Stimulated activated naive CD8-positive, alpha-beta T cell treated with anti-CD3 and anti-CD28 coated beads, Interleukin-15, amount 100 ng/mL, for 72 hours (primary cell): Measurements from ENCODE around the gene PCDHA1.
"Not testable (repeated sequence)": the region's sequence is repeated elsewhere in the genome, so short reads cannot be mapped to it uniquely, and the experiment has no call there.

Experiments
- ATAC-seq: fragments of 150-1000 bp; cut with Tn5 transposase; 2 replicates; pipeline ENCODE4 v1.10.0; 2021; ENCODE audit warnings: mild to moderate bottlenecking, moderate library complexity
- DNase-seq, 2 donors: peaks; one replicate each; pipeline ENCODE4 v3.0.0; 2021 to 2022
- H3K27ac Mint-ChIP-seq, 2 donors: one replicate each; pipeline ENCODE4 v1.8.0; 2022; ENCODE audit warnings: mild to moderate bottlenecking in 2 of 2, mixed read lengths in 2 of 2, moderate library complexity in 2 of 2
- H3K27me3 Mint-ChIP-seq: one replicate; pipeline ENCODE4 v1.8.0; 2022; ENCODE audit warnings: mixed read lengths
- H3K4me1 Mint-ChIP-seq: one replicate; pipeline ENCODE4 v1.8.0; 2022; ENCODE audit warnings: mild to moderate bottlenecking, mixed read lengths
- H3K4me3 Mint-ChIP-seq, 2 donors: one replicate each; pipeline ENCODE4 v1.8.0; 2022; ENCODE audit warnings: mild to moderate bottlenecking in 2 of 2, mixed read lengths in 2 of 2, moderate library complexity in 1 of 2
- H3K9me3 Mint-ChIP-seq, 2 donors: one replicate each; pipeline ENCODE4 v1.8.0; 2022; ENCODE audit warnings: mixed read lengths in 2 of 2

The PCDHA1 gene

GRCh38 chr5:140800816-140801493 is 15.0 kb downstream of the PCDHA1 start, which contains the start of gene PCDHA3:
TSS of gene PCDHA3 (plus strand) at chr5:140801057.
- no peak within 1 kb of the TSS for H3K4me3 Mint-ChIP-seq
- no peak within 1 kb of the TSS for H3K27ac Mint-ChIP-seq
- DNase-seq = no peak
- H3K9me3 Mint-ChIP-seq = peaks cover 13 to 14% of the 10 kb centered on the region in 2 donors
- no peak for ATAC-seq
- no peaks in the 10 kb centered on the region for H3K4me1 Mint-ChIP-seq
- H3K27me3 Mint-ChIP-seq = peaks cover 9% of the 10 kb centered on the region

- peaks cover 13 to 14% of the 10 kb centered on the region in 2 donors for H3K9me3 Mint-ChIP-seq
- H3K27ac Mint-ChIP-seq = no peak overlapping the region
Observed at GRCh38 chr5:140801494-140801841, 15.5 kb downstream of the PCDHA1 start.

GRCh38 chr5:140802381-140802780 is 16.4 kb downstream of the PCDHA1 start:
- not testable (repeated sequence) for H3K27me3 Mint-ChIP-seq, DNase-seq, H3K4me3 Mint-ChIP-seq, ATAC-seq, H3K27ac Mint-ChIP-seq, H3K4me1 Mint-ChIP-seq
- H3K9me3 Mint-ChIP-seq = peaks cover 13 to 14% of the 10 kb centered on the region in 2 donors

More at GRCh38 chr5:140801494-140801841, 15.5 kb downstream of the PCDHA1 start:
- no peak overlapping the region for H3K4me3 Mint-ChIP-seq
- ATAC-seq (no peak), DNase-seq (no peak)
- H3K27me3 Mint-ChIP-seq = peaks cover 9% of the 10 kb centered on the region
- no peaks in the 10 kb centered on the region for H3K4me1 Mint-ChIP-seq

GRCh38 chr5:140802781-140803271 is 16.9 kb downstream of the PCDHA1 start:
- ATAC-seq (no peak), DNase-seq (no peak)
- Mint-ChIP-seq H3K4me1 (no peaks in the 10 kb centered on the region), H3K27me3 (peaks cover 9% of the 10 kb centered on the region), H3K9me3 (peaks cover 13 to 14% of the 10 kb centered on the region in 2 donors), H3K4me3 (no peak overlapping the region), H3K27ac (no peak overlapping the region)

- peaks cover 9% of the 10 kb centered on the region for H3K27me3 Mint-ChIP-seq
- ATAC-seq = no peak
- H3K4me1 Mint-ChIP-seq = no peaks in the 10 kb centered on the region
- no peak within 1 kb of the TSS for H3K27ac Mint-ChIP-seq
- no peak for DNase-seq
- H3K9me3 Mint-ChIP-seq = peaks cover 9 to 48% of the 10 kb centered on the region in 2 donors
- H3K4me3 Mint-ChIP-seq = no peak within 1 kb of the TSS
Observed at GRCh38 chr5:140806834-140807775, 21.2 kb downstream of the PCDHA1 start, which contains the start of gene PCDHA4. TSS of gene PCDHA4 (plus strand) at chr5:140807068.

GRCh38 chr5:140808241-140808888 is 22.4 kb downstream of the PCDHA1 start:
- not testable (repeated sequence) for ATAC-seq, H3K4me1 Mint-ChIP-seq, DNase-seq, H3K4me3 Mint-ChIP-seq, H3K27me3 Mint-ChIP-seq, H3K27ac Mint-ChIP-seq
- H3K9me3 Mint-ChIP-seq = peaks cover 14 to 48% of the 10 kb centered on the region in 2 donors

DNA sequence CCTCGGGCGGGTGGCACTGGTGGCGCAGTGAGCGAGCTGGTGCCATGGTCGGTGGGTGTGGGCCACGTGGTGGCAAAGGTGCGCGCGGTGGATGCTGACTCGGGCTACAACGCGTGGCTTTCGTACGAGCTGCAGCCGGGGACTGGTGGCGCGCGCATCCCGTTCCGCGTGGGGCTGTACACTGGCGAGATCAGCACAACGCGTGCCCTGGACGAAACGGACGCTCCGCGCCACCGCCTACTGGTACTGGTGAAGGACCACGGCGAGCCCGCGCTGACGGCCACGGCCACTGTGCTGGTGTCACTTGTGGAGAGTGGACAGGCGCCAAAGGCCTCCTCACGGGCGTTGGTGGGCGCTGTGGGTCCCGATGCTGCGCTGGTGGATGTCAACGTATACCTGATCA is 22.9 kb downstream of the PCDHA1 start:
- no peaks in the 10 kb centered on the region for H3K4me1 Mint-ChIP-seq
- H3K27me3 Mint-ChIP-seq = peaks cover 9% of the 10 kb centered on the region
- no peak overlapping the region for H3K4me3 Mint-ChIP-seq
- DNase-seq (no peak), ATAC-seq (no peak)
- no peak overlapping the region for H3K27ac Mint-ChIP-seq
- peaks cover 15 to 45% of the 10 kb centered on the region in 2 donors for H3K9me3 Mint-ChIP-seq

DNA sequence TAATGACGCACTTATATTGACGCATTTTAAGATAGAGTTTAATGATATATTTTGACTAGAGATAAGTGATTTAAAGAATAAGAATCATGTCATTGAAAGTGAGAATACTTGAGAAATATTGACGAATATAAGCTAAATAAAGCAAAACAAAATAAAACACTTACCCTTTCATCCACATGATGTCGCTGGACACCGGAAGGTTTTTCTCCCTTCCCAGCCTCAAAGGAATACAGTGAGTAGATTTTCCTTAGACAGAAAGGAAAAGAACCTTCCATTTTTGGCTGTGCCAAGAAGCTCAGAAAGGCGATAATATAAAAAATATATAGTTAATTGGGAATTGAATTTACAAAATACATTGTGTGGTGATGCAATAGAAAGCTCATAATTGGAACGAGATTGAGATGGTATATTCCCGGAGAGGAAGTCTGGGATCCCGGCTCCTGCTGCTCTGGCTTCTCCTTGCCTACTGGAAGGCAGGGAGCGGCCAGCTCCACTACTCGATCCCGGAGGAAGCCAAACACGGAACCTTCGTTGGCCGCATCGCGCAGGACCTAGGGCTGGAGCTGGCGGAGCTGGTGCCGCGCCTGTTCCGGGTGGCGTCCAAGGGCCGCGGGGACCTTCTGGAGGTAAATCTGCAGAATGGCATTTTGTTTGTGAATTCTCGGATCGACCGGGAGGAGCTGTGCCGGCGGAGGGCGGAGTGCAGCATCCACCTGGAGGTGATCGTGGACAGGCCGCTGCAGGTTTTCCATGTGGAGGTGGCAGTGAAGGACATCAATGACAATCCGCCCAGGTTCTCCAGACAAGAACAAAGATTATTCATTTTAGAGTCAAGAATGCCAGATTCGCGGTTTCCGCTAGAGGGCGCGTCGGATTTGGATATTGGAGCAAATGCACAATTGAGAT is 35.7 kb downstream of the PCDHA1 start, which contains the start of gene PCDHA5:
Gene PCDHA5 (plus strand): TSS at position 239 of the 906 bp plus-strand sequence.
- no peak for ATAC-seq
- no peak for DNase-seq
- no peaks in the 10 kb centered on the region for H3K4me1 Mint-ChIP-seq
- no peak within 1 kb of the TSS for H3K4me3 Mint-ChIP-seq
- H3K9me3 Mint-ChIP-seq = peaks cover 0 to 7% of the 10 kb centered on the region in 2 donors
- peaks cover 6% of the 10 kb centered on the region for H3K27me3 Mint-ChIP-seq
- no peak within 1 kb of the TSS for H3K27ac Mint-ChIP-seq

DNA sequence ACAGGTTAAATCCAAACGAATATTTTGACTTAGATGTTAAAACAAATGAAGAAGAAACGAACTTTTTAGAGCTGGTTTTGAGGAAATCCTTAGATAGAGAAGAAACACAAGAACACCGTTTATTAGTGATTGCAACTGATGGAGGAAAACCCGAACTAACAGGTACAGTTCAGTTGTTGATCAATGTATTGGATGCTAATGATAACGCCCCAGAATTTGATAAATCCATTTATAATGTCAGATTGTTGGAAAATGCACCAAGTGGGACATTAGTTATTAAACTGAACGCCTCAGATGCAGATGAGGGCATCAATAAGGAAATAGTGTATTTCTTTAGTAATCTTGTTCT is 36.3 kb downstream of the PCDHA1 start:
- ATAC-seq = no peak
- Mint-ChIP-seq H3K27ac (no peak overlapping the region), H3K27me3 (peaks cover 7% of the 10 kb centered on the region), H3K9me3 (peaks cover 0 to 10% of the 10 kb centered on the region in 2 donors), H3K4me3 (no peak overlapping the region), H3K4me1 (no peaks in the 10 kb centered on the region)
- DNase-seq = no peak

- not testable (repeated sequence) for H3K9me3 Mint-ChIP-seq, ATAC-seq
Observed at GRCh38 chr5:140822969-140823368, 37.0 kb downstream of the PCDHA1 start.

GRCh38 chr5:140823475-140823874 is 37.5 kb downstream of the PCDHA1 start:
- Mint-ChIP-seq H3K27me3 (peaks cover 18% of the 10 kb centered on the region), H3K27ac (no peak overlapping the region), H3K9me3 (peaks cover 8 to 10% of the 10 kb centered on the region in 2 donors), H3K4me1 (no peaks in the 10 kb centered on the region), H3K4me3 (no peak overlapping the region)
- ATAC-seq (no peak), DNase-seq (no peak)

More at GRCh38 chr5:140822969-140823368, 37.0 kb downstream of the PCDHA1 start:
- peaks cover 12% of the 10 kb centered on the region for H3K27me3 Mint-ChIP-seq
- not testable (repeated sequence) for DNase-seq, H3K4me1 Mint-ChIP-seq, H3K4me3 Mint-ChIP-seq, H3K27ac Mint-ChIP-seq

- ATAC-seq (no peak), DNase-seq (no peak)
- no peaks in the 10 kb centered on the region for H3K4me1 Mint-ChIP-seq
- H3K4me3 Mint-ChIP-seq = no peak within 1 kb of the TSS
- peaks cover 10 to 25% of the 10 kb centered on the region in 2 donors for H3K9me3 Mint-ChIP-seq
- H3K27me3 Mint-ChIP-seq = peaks cover 29% of the 10 kb centered on the region
- peak within 1 kb of the TSS in 1 of 2 donors; percentile 54 for H3K27ac Mint-ChIP-seq
Observed at GRCh38 chr5:140827704-140828361, 41.9 kb downstream of the PCDHA1 start, which contains the start of gene PCDHA6. TSS of gene PCDHA6 (plus strand) at chr5:140827960. CDS start at chr5:140828092, 132 bp downstream.

DNA sequence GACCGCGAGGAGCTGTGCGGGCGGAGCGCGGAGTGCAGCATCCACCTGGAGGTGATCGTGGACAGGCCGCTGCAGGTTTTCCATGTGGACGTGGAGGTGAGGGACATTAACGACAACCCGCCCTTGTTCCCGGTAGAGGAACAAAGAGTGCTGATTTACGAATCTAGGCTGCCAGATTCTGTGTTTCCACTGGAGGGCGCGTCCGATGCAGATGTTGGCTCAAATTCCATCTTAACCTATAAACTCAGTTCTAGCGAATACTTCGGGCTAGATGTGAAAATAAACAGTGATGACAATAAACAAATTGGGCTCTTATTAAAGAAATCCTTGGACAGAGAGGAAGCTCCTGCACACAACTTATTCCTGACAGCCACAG is 42.4 kb downstream of the PCDHA1 start:
- H3K4me1 Mint-ChIP-seq = no peaks in the 10 kb centered on the region
- DNase-seq (no peak), ATAC-seq (no peak)
- H3K27ac Mint-ChIP-seq = peak overlapping the region in 1 of 2 donors; percentile 54
- no peak overlapping the region for H3K4me3 Mint-ChIP-seq
- H3K9me3 Mint-ChIP-seq = peaks cover 13 to 29% of the 10 kb centered on the region in 2 donors
- H3K27me3 Mint-ChIP-seq = peaks cover 33% of the 10 kb centered on the region
